Activated CD8-positive, alpha-beta memory T cell treated with anti-CD3 and anti-CD28 coated beads for 48 hours (primary cell): ENCODE measurements around the gene IFNA13.

Experiments
- DNase-seq, 3 experiments: peaks; one replicate each; pipeline ENCODE4 v3.0.0-alpha.2; 2020; ENCODE audit warnings: low read depth in 2 of 3, low spot score in 2 of 3

IFNA13 gene

GRCh38 chr9:21357479-21358460 is 10.1 kb downstream of the IFNA13 start:
- DNase-seq: no peak

DNA sequence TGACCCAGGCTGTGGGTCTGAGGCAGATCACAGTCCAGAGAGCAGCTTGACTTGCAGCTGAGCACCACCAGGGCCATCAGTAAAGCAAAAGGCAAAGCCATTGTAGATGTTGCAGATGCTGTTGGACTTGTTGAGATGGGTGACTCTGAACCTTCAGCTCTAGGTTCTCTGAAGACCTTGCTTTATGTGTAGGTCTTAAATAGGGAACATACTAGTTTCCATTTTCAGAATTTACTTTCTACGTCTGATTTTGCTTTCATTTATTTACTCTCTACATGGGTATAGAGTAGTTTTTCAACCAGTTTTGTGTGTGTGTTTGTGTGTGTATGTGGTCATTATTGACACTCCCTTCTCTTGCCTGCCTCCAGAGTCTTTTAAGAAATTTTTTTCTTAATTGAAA is 17.1 kb downstream of the IFNA13 start, which contains the start of gene IFNA6:
Gene IFNA6, minus strand, starts transcription at position 101 of the 400 bp plus-strand sequence. Its CDS starts 0 bp downstream, at position 101.
- no peak for DNase-seq

- DNase-seq: no peak
Observed at GRCh38 chr9:21348430-21348970, 19.4 kb downstream of the IFNA13 start.

- no peak for DNase-seq
Observed at GRCh38 chr9:21340735-21341134, 27.1 kb downstream of the IFNA13 start.

DNA sequence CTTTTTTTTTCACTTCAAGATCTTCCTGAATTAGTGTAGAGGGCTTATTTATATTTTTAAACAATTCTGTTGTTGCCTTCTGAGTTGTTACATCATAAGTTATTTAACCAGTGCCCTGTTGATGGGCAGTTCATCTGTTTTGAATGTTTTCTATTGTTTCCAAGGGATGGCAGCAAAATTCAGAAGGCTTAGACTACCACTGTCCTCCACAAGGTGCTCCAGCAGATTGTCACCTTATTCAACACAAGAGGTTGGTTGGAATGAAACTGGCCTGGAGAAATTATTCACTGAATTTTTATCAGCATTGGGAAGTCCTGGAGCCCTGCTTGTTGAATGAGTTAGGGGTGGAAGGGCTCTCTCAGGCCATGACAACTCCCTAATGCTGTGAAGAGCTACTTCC is 31.4 kb downstream of the IFNA13 start:
- no peak for DNase-seq

DNA sequence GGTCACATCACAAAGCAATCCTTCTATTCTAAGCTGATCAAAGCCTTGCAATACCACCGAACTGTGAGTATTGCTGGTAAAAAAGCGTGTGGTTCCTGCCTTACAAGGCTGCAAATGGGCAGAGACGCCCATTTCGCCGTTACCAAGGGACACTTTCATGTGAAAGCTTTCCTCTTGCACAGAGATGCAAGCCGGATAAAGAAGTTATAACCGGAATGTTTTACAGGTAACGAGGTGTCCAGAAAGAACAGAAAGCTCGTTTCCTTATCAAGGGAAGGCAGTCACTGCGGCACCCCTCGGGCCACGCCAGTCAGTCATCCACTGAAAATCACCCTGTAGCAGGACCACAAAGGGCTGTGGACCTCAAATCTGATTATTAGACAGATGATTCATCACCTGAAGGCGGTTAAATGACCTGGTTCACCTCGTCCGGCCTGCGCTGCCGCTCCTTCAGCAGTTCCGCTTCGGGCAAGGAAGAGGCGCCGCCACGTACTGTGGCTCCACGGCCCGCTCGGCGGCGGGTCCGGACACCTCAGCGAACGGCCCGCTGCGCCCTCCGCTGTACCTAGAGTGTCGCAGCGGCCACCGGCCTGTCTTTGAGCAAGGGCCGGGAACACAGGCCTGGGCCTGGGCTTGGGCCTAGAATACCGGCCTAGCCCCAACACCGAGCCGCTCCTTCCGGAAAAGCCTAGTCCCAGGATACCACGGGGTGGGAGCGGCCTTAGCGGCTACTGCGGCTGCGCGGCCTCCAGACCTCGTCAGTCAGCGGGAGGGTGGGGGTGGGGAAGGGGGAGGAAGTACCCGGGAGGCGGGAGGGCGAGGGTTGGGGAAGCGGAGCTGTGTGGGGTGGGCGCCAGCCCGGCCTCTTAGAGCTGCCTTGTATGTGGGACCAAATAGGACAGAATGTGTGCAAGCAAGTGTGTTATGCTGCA is 32.9 kb downstream of the IFNA13 start, which contains the start of gene KLHL9:
Gene KLHL9, minus strand, starts transcription at position 704 of the 932 bp plus-strand sequence. Its CDS starts 545 bp downstream, at position 159.
- peak; percentile 59 to 68 (median 65) for DNase-seq

GRCh38 chr9:21333226-21333625 is 34.6 kb downstream of the IFNA13 start:
- DNase-seq: no peak

- no peak for DNase-seq
Observed at GRCh38 chr9:21331676-21332402, 36.0 kb downstream of the IFNA13 start.

DNA sequence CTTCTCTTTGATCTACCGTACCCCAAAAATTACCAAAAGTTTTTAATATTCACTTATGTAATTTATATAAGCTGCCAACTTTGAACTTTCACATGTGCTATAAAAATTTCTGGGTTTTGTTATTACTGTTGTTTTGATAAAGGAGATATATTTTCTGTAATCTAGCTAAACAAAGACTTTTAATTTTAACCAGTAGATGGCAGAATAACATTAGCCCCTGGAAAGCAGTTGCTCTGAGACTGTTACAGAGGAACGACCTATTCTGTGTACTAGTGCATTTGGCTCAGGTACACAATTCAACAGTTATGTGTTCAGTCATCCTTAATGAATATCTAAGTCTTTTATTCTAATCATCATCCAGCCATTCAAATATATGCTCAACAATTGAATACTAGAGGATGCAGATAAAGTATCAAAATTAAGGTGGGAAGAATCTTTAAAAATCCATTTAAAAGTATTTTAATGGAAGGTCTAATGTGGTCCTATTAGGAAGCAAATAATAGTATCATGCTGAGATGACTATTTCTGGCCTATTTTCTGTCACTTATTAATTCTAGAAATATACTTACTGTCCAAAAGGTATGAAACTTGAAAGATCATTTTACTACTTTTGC is 41.2 kb downstream of the IFNA13 start:
- DNase-seq: no peak

DNA sequence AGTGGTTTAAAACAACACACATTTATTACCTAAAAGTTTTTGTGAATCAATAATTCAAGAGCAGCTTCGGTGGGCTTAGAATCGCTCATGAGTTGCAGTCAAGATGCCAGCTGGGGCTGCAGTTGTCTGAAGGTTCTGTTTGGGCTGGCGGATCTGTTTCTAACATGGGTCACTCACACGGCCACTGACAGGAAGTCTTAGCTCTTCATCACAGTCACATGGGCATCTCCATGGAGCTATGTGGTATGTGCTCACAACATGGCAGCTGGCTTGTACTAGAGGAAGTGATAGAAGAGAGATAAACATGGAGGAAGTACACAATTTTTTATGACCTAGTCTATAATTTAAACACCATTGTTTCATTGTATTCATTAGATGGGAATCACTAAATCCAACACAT is 43.8 kb downstream of the IFNA13 start:
- DNase-seq: no peak

DNA sequence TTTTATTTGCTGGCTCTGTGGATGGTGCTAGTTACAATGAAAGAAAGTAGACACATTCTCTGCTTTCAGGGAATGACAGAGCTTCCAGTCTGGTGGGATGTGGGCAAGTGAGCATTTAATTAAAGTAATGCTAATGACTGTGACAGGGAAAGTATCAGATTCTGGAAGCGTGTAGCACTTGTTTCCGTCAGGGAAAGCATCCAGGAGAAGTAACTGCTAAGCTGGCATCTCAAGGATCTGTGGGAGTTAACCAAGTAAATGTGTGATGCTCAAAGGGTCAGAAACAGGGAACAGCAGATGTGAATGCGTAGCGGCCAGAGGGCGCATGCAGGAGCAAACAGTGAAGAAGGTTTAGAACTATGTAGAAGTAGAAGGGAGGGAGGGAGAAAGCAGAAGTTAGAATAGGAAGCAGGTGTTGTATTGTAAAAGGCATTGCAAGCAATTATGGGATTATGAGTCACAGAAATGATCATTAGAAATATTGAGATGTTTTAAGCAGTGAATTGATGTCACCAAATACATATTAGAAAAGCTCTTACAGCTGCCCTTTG is 44.9 kb downstream of the IFNA13 start:
- no peak for DNase-seq

- no peak for DNase-seq
Observed at GRCh38 chr9:21320465-21320864, 47.4 kb downstream of the IFNA13 start.

DNA sequence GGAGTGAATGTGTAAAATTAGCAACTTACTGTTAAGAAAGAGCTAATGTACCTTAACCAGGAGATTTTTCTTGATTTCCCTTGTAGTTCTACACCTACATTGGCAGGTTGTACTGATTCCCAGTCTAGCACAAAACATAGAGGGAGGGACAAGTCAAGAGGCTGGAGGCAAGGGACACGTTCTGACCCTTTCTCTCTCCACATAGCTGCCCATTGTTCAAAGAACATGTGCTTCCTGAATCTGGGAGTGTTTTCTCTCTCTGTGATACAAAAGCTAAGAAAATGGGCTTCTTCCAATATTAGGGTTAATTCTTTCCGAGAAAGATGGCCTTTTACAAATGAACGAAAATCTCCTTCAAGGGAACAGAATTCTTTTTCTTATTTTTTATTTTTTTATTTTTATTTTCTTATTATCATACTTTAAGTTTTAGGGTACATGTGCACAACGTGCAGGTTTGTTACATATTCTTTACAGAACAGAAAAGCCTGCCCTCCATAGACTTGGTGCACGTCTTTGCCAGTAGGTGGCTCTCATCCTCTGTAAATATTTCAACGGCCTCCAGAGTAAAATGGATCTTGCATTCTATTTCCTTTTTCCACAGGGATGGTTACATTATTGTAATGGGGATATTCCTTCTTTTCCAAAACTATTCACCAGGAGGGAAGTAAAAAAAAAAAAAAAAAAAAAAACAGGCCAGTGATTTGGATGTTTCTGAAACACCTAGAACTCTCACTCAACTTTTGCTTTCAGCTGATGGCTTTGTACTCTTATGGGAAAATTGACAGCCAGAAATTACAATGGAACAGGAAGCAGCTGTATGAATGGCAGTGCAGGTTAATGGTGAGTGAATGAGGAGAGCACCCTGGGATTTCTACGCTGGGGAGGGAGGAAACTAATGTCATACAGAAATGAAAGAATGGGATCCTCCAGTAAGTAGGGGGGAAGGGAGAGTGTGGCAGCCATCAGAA is 49.6 kb downstream of the IFNA13 start:
- DNase-seq: no peak
